ENCODE data around the gene SCP2.

Gene SCP2

GRCh38 chr1:53026254-53026653 lies 99.2 kb downstream of the SCP2 start:
- DNase-seq, result no peak

GRCh38 chr1:53031732-53032131 lies 104.7 kb downstream of the SCP2 start:
- no peak for DNase-seq

- no peak for DNase-seq
Observed at GRCh38 chr1:53037159-53037558, 110.1 kb downstream of the SCP2 start.

DNA sequence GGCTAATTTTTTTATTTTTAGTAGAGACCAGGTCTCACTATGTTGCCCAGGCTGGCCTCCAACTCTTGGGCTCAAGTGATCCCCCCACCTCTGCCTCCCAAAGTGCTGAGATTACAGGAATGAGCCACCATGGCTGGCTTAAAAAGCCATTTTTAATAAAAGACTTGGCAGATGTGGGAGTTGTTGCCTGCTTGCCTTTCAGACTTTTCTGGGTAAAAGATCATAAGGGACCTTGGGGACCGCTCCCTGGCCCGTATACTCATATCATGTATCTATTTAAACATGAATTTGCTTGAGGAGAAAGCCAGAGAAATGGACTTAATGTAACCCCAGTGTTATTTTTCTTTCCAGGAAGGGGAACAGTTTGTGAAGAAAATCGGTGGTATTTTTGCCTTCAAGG lies 111.5 kb downstream of the SCP2 start:
- no peak for DNase-seq

GRCh38 chr1:53043271-53043670 lies 116.2 kb downstream of the SCP2 start:
- DNase-seq, result no peak

GRCh38 chr1:53044926-53045325 lies 117.8 kb downstream of the SCP2 start:
- no peak for DNase-seq

DNA sequence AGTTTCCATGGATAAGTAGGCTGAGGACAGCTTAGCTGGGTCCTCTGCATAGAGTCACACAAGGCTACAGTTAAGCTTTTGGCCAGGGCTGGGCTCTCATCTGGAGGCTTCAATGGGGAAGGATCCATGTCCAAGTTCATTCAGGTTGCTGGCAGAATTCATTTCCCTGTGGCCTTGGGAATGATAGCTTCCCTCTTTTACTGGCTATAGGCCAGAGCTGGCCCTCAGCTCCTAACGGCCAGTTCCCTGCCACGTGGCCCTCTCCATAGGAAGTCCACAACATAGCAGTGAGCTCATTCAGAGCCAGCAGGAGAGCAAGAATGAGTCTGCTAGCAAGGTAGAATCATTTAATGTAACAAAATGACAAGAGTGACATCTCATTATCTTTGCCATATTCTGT lies 119.9 kb downstream of the SCP2 start:
- DNase-seq, result peak in 1 of 58 donors; percentile 6

DNA sequence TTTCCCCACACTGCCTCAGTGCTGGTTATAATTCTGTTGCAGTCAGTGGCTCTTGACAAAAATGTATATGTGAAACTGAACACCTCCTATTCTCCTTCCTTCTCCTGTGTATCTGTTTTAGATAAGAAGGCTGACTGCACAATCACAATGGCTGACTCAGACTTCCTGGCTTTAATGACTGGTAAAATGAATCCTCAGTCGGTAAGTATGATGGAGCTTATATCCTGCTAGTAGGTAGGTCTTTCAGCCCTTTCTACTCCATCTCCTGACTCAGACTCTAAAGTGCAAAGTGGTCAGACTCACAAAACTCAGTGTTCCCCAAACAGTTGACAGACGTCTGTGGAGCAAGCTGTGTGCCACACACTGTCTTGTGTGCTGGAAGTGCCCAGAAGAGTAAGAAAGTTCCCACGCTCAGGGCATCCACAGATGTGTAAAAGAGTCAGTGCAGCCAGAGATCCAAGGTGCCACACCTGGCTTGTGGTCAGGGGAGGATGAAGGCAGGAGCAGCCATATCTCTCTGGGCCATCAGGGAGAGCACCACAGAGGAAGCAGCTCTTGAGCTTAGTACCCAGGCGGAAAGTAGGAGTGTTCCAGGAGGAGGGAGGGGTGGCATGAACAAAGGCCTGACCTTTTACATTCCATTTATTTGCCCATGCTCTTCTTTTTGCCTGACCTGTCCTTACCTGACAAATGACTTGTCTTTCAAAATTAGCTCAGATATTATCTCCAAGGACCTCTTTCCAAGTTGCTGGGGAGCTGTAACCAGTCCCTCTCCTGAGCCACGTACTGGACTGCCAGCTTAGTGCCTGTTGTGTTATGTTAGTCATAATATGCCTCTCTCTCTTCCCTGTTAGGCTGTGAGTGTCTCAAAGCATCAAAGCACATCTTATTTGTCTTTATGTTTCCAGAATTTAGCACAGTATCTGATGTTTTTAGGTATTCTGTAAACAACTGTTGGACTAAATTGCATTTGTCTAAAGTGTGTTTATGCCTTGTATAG lies 121.0 kb downstream of the SCP2 start:
- DNase-seq, result no peak

GRCh38 chr1:53048960-53049573 lies 122.0 kb downstream of the SCP2 start:
- peak in 34 of 58 donors; percentile 3 to 64 (median 28) for DNase-seq

DNA sequence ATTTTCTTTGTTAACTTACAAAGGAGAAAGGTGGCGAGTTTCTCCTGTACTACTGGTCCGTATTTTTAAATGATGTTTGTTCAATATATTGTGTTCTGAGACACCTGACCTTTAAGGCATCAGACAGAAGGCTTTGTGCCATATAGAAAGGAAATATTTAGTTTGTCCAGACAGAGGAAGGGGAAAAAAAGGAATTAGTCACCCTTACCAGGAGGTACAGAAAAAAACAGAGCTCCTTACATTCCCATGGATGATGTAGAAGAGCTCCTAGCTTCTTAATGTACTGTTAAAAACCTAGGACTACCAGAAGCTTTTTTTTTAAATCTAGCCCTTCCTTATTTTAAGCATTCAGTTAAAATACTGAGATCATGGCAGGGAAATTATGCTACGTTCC lies 122.5 kb downstream of the SCP2 start:
- no peak for DNase-seq

DNA sequence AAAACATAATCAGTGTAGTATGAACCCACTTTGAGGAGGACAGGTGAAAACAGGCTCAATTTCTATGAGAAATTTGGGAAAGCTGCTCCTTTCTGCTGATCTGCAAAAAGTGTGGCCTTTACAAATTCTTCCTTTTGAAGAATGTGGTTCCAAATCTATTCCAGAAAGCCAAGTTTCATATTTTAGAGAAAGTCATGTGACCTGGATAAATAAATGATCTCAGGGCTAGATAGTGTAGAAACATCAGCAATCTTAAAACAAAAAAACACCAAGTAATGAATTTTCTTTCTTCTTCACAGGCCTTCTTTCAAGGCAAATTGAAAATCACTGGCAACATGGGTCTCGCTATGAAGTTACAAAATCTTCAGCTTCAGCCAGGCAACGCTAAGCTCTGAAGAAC lies 123.2 kb downstream of the SCP2 start:
- DNase-seq, result no peak

GRCh38 chr1:53051676-53052075 lies 124.6 kb downstream of the SCP2 start:
- DNase-seq, result no peak

DNA sequence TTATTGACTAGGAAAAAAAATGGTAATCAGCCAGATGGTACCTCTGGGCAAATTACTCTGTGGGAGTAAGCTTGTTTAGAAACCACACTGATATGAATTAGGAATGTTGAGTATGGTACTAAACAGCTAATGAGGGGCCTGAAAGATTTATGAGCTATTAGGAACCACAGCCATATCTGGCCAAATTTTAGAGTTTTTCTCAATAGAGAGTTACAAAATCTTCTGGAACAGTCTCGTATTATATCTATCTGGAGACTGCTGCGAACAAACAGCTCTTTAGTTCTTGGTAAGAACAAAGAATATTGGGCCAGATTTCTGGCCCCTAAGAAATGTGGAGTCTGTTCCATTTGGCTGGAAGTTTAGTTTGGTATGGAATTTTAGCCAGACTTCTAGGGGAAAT lies 130.1 kb downstream of the SCP2 start:
- no peak for DNase-seq

DNA sequence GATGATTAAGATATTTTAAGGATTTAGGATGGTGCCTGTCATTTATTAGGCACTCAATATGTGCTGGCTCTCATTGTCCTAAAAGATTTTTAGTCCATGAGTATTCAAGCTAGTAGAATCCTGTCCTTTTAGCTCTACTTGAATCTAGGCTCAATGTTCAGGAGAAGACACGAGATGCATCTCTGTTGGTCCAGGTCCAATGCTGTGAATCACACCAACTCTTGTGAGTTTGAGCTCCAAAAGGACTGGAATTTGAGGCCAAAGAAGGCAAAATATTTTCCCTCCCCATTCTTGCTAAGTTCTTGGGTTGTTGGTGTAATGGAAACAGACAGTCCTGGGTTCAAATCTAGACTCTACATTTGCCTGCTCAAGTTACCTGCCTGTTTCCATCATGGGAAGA lies 133.5 kb downstream of the SCP2 start:
- DNase-seq, result no peak

DNA sequence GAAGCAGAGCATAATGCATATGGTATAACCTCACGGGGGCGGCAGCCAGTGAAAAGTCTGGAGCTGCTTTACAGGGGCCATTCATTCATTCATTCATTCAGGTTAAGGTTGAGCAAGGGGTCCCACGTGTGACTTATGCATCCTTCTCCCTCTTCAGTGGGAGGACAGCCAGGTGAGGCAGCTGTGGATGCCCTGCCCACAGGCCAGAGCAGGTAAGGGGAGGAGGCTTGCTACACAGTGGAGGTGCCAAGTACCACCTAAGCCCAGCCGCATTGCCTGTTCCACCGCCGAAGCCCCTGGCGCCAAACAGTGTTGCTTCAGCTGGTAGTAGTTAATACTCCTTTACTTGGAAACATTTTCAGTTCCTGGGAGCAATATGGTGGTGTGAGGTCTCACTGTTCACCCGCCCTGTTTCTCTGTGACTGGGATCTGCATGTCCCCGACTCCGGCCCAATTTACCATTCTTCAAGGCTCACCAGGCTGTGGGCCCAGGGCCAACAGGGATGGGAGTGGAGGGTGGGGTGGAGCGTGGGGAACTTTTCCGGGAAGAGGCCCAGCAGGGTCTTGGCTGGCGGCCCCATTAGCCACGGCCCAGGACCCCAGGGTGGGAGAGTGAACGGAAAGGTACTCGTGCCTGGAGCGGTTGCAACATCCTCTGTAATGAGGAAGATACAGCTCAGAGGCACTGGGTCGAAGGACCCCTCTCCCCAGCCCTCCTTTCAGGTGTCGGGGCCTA lies 134.2 kb downstream of the SCP2 start:
- DNase-seq, result peak in 2 of 58 donors; percentile 13 to 25

DNA sequence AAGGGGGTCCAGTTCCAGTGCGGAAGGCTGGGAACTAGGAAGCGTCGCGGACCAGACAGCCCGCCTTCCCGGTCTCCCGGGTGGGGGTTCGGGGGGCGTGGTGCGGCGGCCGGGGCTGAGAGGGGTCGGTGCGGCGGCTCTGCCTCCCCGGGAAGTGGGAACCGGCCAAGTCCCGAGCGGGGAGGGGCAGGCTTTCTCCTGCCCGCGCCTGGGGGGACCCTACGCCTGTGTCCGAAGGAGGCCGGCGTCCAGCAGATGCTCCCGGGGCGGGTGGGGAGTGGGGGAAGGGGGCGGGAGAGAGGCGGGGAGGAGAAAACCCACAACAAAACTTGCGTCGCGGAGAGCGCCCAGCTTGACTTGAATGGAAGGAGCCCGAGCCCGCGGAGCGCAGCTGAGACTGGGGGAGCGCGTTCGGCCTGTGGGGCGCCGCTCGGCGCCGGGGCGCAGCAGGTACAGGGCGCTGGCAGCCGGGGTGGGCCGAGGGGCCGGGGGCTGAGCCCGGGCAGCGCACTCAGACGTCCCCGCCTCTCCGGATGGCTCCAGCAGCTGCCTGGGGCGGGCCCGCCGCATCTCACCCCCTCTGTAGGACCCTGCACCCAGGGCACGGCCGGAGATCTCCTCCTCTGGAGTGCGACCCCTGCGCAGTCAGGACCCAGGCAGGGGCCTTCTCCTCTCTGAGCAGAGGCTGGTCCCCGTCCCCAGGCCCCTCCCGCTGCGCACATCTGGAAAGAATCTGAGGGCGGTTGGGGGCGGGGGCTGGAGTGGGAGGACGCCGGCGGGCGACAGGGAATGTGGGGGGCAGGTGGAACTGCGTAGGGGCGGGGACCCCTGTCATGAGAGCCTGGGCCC lies 135.0 kb downstream of the SCP2 start, which contains the start of gene PODN:
TSS of gene PODN (plus strand) at position 355 of the 849 bp plus-strand sequence. CDS start 7,643 bp downstream, outside the sequence.
- DNase-seq, result peak in 1 of 58 donors; percentile 2

DNA sequence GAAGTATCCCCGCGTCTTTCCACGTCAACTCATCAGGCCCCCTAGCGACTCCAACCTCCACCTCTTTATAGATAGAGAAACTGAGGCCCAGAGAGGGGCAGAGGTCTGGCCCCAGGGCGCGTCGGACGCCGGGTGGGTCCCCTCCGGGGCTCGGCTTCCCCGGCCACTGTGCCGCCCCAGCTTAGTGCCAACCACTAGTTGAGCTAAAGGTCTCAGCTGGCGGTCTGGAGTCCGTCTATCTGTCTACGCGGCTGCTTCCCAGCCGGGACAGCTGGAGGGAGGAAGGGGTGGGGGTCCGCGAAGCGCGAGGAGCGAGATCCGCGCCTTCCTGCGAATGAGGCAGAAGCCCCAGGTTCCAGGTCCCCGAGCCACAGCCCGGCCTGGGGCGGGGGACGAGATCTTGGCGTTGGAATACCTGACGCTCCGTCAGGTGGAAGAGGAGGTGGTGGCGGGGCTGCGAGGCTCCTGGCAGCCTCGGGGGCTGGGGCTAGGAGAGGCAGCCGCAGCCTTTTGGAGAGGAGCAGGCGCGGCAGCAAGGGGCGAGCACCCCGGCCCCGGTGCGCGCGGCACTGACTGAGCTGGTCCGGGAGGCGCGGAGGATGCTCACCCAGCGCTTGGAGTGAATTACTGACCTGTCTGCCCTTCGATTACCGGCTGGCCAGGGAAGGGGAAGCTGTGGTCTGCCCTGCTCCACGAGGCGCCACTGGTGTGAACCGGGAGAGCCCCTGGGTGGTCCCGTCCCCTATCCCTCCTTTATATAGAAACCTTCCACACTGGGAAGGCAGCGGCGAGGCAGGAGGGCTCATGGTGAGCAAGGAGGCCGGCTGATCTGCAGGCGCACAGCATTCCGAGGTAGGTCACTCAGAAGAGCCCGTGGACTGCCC lies 135.9 kb downstream of the SCP2 start:
- no peak for DNase-seq

GRCh38 chr1:53063744-53064515 lies 136.9 kb downstream of the SCP2 start:
- DNase-seq, result no peak

DNA sequence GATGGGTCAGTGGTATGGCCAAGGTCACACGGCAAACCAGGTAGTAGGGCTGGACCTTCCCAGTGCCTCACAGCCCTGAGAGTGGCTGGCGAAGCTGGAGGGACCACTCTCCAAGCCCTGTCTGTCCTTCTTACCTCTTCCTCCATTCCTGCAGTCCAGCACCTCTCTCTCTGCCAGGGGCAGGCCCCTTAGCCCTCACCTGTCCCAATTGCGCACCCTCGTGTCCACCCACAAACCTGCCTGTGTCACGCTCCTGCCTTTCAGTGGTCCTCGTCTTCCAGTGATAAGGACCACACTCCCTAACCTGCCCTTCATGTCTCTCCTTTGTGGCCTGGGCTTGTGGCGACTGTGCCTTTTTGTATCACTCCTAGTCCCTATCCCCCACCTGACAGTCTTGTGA lies 138.3 kb downstream of the SCP2 start:
- DNase-seq, result no peak

Data from anterior cingulate cortex (tissue), 58 donors.